ENCODE results near the gene ITGA1. TPM values are rescaled to one million over a fixed set of nuclear protein-coding genes. Genes with fewer than 3 reads are reported as not detected.

ITGA1 gene
- total RNA-seq, 1 donor from 2014 or later, result 42.7 TPM

DNA sequence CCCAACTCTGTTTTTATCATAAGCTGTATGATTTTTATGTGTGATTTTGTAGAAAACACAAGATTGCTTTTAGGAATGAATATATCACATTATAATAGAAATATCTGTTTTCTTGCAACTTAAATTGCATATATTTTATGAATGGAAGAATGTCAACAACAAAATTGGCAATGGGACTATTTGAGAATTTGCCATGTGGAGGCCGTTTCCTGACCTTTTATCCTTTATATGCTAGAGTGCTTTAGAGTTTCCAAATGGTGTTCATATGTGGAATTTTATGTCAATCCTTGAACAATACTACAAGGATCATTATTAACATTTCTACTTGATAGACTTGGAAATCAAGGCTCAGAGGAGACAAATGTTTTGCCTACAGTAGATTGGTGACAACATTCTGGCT, 34.2 kb downstream of the ITGA1 start:
- intact Hi-C loops (cut with DNase I), result no loop called here
- H3K27ac ChIP-seq, result peak overlapping the region; percentile 1
- DNase-seq (ENCODE audit: extremely low spot score in 2 of 2), result no peak
- H3K4me1 ChIP-seq, result no peaks in the 10 kb centered on the region
- no peaks in the 10 kb centered on the region for H3K9me3 ChIP-seq
- no peak overlapping the region for H3K4me3 ChIP-seq
- no peaks in the 10 kb centered on the region for H3K36me3 ChIP-seq
- TF ChIP-seq POLR2A (IDR thresholded peaks at IDR 0.05) (no peak), POLR2AphosphoS5 (IDR thresholded peaks at IDR 0.05; ENCODE audit: insufficient read depth in 1 of 2, low read depth in 1 of 2) (no peak)
- H3K27me3 ChIP-seq, result no peaks in the 10 kb centered on the region

DNA sequence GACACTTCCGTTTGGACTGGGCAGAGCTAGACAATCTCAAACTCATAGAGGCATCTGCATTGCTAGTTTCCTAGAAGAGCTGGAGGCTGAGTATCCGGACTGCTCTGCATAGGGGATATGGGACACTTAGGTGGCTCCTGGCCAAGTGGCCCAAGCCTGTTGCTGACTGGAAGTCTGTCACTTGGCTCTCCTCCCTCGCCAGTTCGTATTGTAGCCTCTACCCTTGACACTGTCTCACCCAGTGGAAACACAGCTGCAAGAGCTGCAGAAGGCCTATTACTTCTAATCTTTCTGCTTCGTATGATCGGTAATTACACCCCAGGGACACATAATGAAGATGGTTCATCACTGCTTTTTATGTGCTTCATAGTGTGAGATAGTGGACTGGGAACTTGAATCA, 34.7 kb downstream of the ITGA1 start:
- DNase-seq (ENCODE audit: extremely low spot score in 2 of 2), result no peak
- no peak overlapping the region for H3K4me3 ChIP-seq

DNA sequence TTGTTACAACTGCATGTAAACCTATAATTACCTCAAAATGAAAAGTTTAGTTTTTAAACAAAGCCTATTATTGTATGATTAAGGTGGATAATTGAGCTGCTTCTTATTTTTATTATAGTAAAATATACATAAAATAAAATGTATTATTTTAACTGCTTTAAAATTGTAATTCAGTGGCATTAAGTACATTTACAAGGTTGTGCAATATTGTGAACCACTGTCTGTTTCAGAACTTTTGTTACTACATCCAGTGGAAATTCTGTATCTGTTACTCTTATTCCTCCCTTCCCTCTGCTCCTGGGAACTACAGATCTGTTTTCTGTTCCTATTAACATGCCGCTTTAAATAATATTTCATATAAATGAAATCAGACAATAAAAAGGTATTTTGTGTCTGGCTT, 37.1 kb downstream of the ITGA1 start:
- no peak for DNase-seq (ENCODE audit: extremely low spot score in 2 of 2)
- Histone ChIP-seq H3K27me3 (no peaks in the 10 kb centered on the region), H3K36me3 (no peaks in the 10 kb centered on the region), H3K27ac (no peak overlapping the region), H3K9me3 (no peaks in the 10 kb centered on the region), H3K4me3 (no peak overlapping the region), H3K4me1 (no peaks in the 10 kb centered on the region)
- no peak for TF ChIP-seq POLR2A (IDR thresholded peaks at IDR 0.05)
- TF ChIP-seq POLR2AphosphoS5 (IDR thresholded peaks at IDR 0.05; ENCODE audit: insufficient read depth in 1 of 2, low read depth in 1 of 2), result no peak
- TF ChIP-seq, protein P1, sequence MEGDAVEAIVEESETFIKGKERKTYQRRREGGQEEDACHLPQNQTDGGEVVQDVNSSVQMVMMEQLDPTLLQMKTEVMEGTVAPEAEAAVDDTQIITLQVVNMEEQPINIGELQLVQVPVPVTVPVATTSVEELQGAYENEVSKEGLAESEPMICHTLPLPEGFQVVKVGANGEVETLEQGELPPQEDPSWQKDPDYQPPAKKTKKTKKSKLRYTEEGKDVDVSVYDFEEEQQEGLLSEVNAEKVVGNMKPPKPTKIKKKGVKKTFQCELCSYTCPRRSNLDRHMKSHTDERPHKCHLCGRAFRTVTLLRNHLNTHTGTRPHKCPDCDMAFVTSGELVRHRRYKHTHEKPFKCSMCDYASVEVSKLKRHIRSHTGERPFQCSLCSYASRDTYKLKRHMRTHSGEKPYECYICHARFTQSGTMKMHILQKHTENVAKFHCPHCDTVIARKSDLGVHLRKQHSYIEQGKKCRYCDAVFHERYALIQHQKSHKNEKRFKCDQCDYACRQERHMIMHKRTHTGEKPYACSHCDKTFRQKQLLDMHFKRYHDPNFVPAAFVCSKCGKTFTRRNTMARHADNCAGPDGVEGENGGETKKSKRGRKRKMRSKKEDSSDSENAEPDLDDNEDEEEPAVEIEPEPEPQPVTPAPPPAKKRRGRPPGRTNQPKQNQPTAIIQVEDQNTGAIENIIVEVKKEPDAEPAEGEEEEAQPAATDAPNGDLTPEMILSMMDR (IDR thresholded peaks at IDR 0.05), result no peak
- intact Hi-C loops (cut with DNase I), result no loop called here

More for the DNA sequence above, 34.7 kb downstream of the ITGA1 start:
- H3K9me3 ChIP-seq, result no peaks in the 10 kb centered on the region
- no peaks in the 10 kb centered on the region for H3K36me3 ChIP-seq
- peak overlapping the region; percentile 1 for H3K27ac ChIP-seq
- intact Hi-C loops (cut with DNase I), result no loop called here
- TF ChIP-seq POLR2AphosphoS5 (IDR thresholded peaks at IDR 0.05; ENCODE audit: insufficient read depth in 1 of 2, low read depth in 1 of 2), result no peak
- no peak for TF ChIP-seq POLR2A (IDR thresholded peaks at IDR 0.05)
- TF ChIP-seq, protein P1 (IDR thresholded peaks at IDR 0.05), result no peak
- no peaks in the 10 kb centered on the region for H3K27me3 ChIP-seq
- H3K4me1 ChIP-seq, result no peaks in the 10 kb centered on the region

DNA sequence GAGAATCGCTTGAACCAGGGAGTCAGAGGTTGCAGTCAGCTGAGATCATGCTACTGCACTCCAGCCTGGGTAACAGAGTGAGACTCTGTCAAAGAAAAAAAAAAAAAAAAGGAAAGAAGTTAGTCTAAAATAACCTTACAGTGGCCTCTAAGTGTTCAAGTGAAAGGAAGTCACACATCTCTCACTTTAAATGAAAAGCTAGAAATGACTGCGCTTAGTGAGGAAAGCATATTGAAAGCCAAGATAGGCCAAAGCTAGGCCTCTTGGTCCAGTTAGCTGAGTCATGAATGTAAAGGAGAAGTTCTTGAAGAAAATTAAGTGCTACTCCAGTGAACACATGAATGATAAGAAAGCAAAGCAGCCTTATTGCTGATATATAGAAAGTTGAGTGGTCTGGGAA, 38.1 kb downstream of the ITGA1 start:
- H3K27me3 ChIP-seq, result no peaks in the 10 kb centered on the region
- intact Hi-C loops (cut with DNase I), result no loop called here
- DNase-seq (ENCODE audit: extremely low spot score in 2 of 2), result no peak
- H3K9me3 ChIP-seq, result no peaks in the 10 kb centered on the region
- no peak overlapping the region for H3K27ac ChIP-seq
- H3K36me3 ChIP-seq, result no peaks in the 10 kb centered on the region
- TF ChIP-seq, protein P1 (IDR thresholded peaks at IDR 0.05), result no peak
- TF ChIP-seq POLR2AphosphoS5 (IDR thresholded peaks at IDR 0.05; ENCODE audit: insufficient read depth in 1 of 2, low read depth in 1 of 2) (no peak), POLR2A (IDR thresholded peaks at IDR 0.05) (no peak)
- no peak overlapping the region for H3K4me3 ChIP-seq
- no peaks in the 10 kb centered on the region for H3K4me1 ChIP-seq

DNA sequence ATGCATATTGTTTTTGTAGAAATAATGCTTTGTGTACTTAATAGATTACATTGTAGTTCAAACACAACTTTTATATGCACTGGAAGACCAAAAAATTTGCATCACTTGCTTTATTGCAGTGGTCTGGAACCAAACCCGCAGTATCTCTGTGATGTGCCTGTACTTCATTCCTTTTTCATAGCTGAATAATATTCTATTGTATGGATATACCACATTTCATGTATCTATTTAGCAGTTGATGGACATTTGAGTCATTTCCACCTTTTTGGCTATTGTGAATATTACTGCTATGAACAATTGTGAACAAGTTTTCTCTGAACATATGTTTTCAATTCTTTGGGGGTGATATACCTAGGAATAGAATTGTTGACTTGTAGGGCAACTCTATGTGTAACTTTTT, 40.1 kb downstream of the ITGA1 start:
- no peaks in the 10 kb centered on the region for H3K4me1 ChIP-seq
- TF ChIP-seq POLR2A (IDR thresholded peaks at IDR 0.05) (no peak), POLR2AphosphoS5 (IDR thresholded peaks at IDR 0.05; ENCODE audit: insufficient read depth in 1 of 2, low read depth in 1 of 2) (no peak)
- TF ChIP-seq, protein P1 (IDR thresholded peaks at IDR 0.05), result no peak

More for the DNA sequence above, 40.1 kb downstream of the ITGA1 start:
- Histone ChIP-seq H3K36me3 (no peaks in the 10 kb centered on the region), H3K4me3 (no peak overlapping the region), H3K27ac (no peak overlapping the region), H3K9me3 (no peaks in the 10 kb centered on the region), H3K27me3 (no peaks in the 10 kb centered on the region)
- DNase-seq (ENCODE audit: extremely low spot score in 2 of 2), result no peak
- intact Hi-C loops (cut with DNase I), result no loop called here

Measured in vagina (tissue), 2 donors.